Non-pigmented ciliary epithelial cell (primary cell): Measurements from ENCODE around the gene LCP2.
"Not testable (repeated sequence)": the region's sequence is repeated elsewhere in the genome, so short reads cannot be mapped to it uniquely, and the experiment has no call there.

ENCODE experiments used
- DNase-seq: peaks from one replicate; pipeline ENCODE4 v3.0.0-alpha.2; 2010; ENCODE audit warnings: low read depth

The LCP2 gene

DNA sequence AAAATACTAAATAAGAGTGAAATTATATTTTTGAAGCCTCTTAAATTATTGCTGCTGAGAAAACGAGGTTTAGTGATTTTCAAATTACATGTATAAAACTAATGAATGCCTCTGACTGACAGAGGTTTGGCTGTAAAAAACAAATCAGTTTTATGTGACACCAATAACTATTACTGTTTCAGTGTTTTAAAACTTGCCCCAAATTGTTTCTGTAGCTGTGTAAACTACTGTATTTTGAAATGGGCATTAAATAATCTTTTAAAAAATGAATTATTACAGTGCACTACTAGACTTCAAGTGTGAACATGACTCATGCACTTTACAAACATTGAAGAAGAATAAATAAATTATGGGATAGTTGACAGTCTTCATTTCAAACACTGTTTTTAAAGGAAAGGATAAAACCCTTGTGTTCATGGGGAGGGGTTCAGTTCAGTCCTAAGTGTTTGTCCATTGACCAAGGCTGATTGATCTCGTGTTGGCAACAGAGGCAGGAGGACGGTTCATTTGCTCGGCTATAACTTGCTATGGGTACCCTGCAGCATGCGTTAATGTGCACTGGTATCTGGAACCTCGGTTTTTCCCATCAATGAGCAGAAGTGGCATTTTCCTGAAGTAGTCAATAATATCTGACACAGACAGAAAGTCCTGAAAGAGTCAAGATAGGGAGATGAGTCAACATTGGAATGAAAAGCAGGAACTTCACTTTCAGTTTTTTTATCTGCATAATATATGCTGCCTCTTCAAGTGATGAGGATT lies 49.2 kb downstream of the LCP2 start:
- DNase-seq: no peak

- DNase-seq: no peak
Measured at GRCh38 chr5:170247363-170247762, 50.2 kb downstream of the LCP2 start.

GRCh38 chr5:170246126-170246870 lies 51.3 kb downstream of the LCP2 start:
- no peak for DNase-seq

- not testable (repeated sequence) for DNase-seq
Measured at GRCh38 chr5:170245436-170245835, 52.1 kb downstream of the LCP2 start.

DNA sequence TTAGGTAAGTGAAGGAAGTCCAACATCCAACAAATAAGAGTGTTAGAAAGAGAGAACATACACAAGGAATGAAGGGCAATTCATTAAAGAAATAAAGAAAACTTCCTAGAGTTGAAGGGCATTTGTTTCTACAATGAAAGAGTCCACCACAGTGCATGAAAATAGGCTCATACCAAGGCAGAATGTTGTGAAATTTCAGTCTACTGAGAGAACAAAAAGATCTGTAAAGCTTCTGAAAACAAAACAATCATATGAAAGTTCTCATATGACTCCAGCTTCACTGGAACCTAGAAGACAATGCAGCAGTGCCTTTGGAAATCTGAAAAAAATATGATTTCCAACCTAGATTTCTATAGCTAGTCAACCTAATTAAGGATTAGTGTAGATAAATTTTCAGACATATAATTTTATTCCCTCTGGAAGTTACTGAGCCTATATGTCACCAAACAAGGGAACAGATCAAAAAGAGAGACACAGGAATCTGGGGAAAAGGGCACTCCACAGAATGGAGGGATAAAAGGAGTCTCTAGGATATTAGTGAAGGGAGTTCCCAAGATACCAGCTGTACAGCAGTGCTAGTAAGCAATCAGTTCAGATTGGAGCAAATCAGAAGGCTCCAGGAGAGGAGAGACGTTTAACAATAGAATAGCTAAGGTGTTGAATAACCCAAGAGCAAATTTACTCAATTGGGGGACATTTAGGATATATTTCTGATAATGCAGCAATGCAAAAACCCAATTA lies 59.0 kb downstream of the LCP2 start:
- no peak for DNase-seq

DNA sequence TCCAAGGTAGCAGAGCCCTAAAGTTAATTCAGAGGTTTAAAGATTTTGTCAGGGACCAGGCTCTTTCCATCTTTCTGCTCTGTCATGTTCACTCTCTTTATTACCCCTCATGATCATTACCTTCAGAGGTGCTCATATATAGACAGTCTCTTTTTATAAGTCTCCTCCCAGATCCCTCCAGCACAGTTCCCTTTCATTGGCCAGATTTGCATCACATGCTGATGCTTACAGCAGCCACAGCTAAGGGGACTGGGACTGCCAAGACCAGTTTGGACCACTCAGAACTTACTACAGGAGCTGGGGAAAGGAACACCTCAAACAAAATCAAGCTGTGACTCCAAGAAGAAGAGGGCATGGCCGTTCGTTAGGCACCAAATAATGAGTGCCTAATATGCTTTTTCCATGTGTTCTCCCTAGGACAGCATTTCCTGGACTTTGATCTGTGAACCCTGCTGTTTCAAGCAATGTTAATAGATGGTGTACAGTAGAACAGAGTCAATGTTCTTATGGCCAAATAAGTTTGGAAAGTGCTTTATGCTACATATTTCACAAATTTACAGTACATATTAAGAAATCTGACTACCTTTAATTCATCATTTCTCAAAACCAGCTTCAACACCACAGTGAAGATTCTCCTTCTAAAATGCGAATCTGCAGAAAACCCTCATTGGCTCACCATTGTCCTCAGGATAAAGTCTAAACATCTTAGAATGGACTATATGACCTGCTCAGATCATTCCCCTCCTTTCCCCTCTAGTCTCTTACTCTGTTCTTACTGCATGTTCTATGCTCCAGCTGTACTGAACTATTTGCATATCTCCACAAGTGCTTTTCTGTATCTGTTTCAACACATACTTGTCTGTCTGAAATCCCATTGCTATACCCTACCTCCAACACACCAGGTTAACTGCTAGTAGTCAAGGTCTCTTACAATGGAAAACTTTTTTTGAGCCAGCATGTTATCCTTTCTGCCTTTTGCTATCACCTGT lies 61.4 kb downstream of the LCP2 start:
- DNase-seq: no peak

DNA sequence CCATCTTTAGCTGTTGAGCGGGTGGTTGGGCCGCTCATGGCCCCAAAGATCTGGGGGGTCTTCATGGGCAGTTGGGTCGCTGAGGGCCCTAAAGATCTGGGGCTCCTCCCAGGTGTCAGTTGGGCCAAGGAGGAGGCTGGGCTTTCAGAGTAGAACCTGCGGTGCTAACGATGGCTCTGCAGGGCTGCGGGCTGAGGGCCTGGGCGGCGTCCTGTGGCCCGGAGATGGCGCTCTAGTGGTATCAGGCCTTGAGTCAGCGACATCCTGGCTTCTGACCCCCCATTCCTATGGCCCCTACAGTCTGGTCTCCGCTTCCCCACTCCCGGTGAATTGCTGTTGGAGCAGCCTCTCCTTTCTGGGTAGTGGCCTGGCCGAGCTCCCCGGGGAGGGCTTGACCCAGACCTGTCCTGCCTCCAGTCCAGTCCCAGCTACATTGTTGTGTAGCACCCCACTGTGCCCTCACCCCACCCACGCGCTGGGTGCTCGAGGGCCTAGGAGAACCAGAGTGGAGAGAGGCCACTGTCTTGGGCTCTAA lies 64.2 kb downstream of the LCP2 start:
- DNase-seq: no peak

GRCh38 chr5:170232786-170233185 lies 64.8 kb downstream of the LCP2 start, which contains the start of gene C5orf58:
Gene C5orf58, plus strand, starts transcription at chr5:170232985. Its CDS starts 1,992 bp downstream, at chr5:170234977.
- no peak for DNase-seq

DNA sequence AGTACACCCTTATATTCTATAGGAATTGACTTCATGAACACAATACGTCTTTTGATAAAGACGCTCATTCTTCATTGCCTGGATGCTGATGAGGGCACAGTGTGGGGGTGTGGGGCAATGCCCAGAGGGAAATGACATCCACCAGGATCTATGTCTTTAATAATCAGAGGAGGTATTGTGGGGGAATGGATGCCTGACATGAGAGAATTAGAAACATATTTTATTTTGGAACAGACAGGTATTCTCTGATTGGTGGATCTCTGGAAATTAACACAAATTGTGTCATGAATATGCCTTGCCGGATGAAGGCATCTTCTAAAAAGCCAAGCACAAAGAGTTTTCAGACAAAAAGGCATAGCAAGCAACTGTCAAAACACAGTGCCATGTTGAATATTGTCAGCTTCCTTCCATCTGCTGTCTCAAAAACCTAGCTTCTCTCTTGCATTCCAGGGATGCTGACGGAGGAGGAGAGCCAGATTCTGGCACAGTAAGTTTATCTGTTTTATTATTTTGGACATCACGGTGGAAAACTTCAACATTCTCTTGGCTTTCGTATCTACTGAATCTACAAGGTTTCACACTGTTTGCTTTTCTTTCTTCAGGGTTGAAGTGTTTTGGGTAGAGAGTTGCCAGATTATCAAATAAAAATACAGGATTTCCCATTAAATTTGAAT lies 68.7 kb downstream of the LCP2 start:
- no peak for DNase-seq

DNA sequence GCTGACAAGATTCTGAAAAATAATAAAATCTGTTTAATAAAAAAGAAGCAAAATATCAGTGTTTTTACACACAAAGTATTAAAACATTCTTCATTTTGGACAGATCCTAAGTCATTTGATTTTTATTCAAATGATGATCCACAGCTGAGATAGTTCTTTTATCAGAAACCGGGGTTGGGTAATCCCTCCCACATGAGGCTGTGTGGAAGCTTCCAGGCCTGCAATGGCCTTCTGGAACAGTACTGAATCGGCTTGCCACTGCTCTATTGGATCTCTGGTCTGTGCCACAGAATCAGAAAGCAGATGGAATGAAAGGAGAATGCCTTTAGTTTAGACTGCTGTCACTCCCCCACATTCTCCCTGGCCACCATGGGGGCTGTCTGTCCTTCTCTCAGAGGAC lies 70.9 kb downstream of the LCP2 start:
- DNase-seq: no peak

GRCh38 chr5:170226129-170226615 lies 71.4 kb downstream of the LCP2 start:
- no peak for DNase-seq

DNA sequence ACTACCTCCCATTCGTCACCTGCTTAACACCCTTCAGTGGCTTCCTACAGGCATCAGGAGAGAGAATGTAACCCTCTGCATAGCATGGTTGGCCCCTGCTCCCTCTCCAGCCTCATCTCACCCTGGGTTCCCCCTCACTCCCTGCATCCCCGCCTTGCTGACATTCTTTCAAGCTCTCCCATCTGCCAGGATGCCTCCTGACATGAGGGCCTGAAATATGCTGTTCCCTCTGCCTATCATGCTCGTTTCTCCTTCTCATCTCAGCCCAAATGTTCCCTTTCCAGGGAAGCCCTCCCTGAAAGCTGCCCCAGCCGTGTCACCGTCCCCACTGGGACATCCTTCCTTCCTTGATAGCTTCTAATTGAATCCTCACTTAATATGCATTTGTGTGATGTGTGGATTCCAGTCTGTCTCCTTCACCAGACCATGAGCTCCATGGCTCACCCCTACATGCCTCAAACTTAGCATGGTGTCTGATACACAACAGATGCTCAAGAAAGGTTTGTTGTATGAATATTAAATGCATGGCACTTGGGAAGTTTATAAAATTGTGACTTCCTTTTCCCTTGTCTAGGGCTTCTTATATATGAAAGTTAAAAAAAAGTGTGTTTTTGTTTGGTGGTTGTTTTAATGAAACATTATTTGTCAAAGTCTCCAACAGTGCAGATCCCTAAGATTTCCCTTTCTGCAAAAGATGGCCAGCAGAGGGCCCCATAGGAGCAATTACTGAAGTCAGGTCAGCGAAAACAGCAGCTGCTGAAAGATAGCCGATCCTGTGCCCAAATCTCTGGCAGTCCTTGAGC lies 72.0 kb downstream of the LCP2 start:
- peak; percentile 20 for DNase-seq

- DNase-seq: no peak
Measured at GRCh38 chr5:170223906-170224305, 73.7 kb downstream of the LCP2 start.

- DNase-seq: no peak
Measured at GRCh38 chr5:170223360-170223759, 74.2 kb downstream of the LCP2 start.

- DNase-seq: no peak
Measured at GRCh38 chr5:170221327-170221741, 76.2 kb downstream of the LCP2 start.

- DNase-seq: no peak
Measured at GRCh38 chr5:170220191-170220590, 77.4 kb downstream of the LCP2 start.

DNA sequence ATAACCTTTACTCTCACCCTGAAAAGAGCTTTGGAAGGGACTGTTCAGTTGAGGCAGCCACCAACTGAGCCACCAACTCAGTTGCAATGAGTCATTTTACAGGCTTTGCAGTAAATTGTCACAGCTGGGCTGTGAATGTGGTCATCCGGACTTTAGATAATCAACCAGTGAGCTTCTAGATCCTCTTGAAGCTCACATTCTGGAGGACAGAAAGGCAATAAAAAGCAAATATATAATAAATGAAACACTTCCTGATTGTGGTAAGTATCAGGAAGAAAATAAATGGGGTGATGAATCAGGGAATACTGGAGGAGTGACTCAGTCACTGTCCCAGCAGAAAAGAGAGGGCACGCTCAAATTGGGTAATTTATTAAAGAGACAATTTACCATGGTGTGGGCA lies 78.0 kb downstream of the LCP2 start:
- DNase-seq: peak; percentile 28

GRCh38 chr5:170218726-170219125 lies 78.9 kb downstream of the LCP2 start:
- DNase-seq: no peak

GRCh38 chr5:170217831-170218230 lies 79.7 kb downstream of the LCP2 start:
- no peak for DNase-seq
